Hypothalamus (tissue), 51 donors: ENCODE results near the gene SRRM2.

Experiments used
- DNase-seq, 51 donors: peaks; one replicate each; lab custom pipeline; 2025; lab: John Stamatoyannopoulos, UW

Gene SRRM2

GRCh38 chr16:2787961-2788360 lies 35.5 kb downstream of the SRRM2 start:
- DNase-seq = no peak

GRCh38 chr16:2790631-2791030 lies 38.2 kb downstream of the SRRM2 start:
- DNase-seq = no peak

GRCh38 chr16:2791174-2791573 lies 38.7 kb downstream of the SRRM2 start:
- no peak for DNase-seq

- DNase-seq = no peak
These were observed 40.5 kb downstream of the SRRM2 start for GRCh38 chr16:2792940-2793339.

- no peak for DNase-seq
These were observed 43.1 kb downstream of the SRRM2 start for GRCh38 chr16:2795395-2796143.

GRCh38 chr16:2798723-2799204 lies 46.3 kb downstream of the SRRM2 start:
- DNase-seq = no peak

- DNase-seq = no peak
These were observed 46.9 kb downstream of the SRRM2 start for GRCh38 chr16:2799205-2799858.

- no peak for DNase-seq
These were observed 47.4 kb downstream of the SRRM2 start for GRCh38 chr16:2799859-2800226.

- DNase-seq = no peak
These were observed 51.2 kb downstream of the SRRM2 start for GRCh38 chr16:2803545-2804195.

GRCh38 chr16:2804728-2805127 lies 52.3 kb downstream of the SRRM2 start:
- no peak for DNase-seq

GRCh38 chr16:2806286-2806685 lies 53.8 kb downstream of the SRRM2 start:
- no peak for DNase-seq

- no peak for DNase-seq
These were observed 55.7 kb downstream of the SRRM2 start for GRCh38 chr16:2808181-2808580.

- no peak for DNase-seq
These were observed 56.8 kb downstream of the SRRM2 start for GRCh38 chr16:2809149-2809760.

- DNase-seq = no peak
These were observed 58.2 kb downstream of the SRRM2 start for GRCh38 chr16:2810651-2811050.

GRCh38 chr16:2811703-2812471 lies 59.4 kb downstream of the SRRM2 start:
- DNase-seq = no peak

- no peak for DNase-seq
These were observed 61.4 kb downstream of the SRRM2 start for GRCh38 chr16:2813771-2814221.

GRCh38 chr16:2814551-2815298 lies 62.3 kb downstream of the SRRM2 start:
- no peak for DNase-seq

- DNase-seq = no peak
These were observed 62.9 kb downstream of the SRRM2 start for GRCh38 chr16:2815299-2815771.

GRCh38 chr16:2816751-2817339 lies 64.4 kb downstream of the SRRM2 start, which contains the start of gene PRSS21:
Gene PRSS21 (plus strand): TSS chr16:2817237. CDS start chr16:2817269, 32 bp downstream.
- no peak for DNase-seq
